ENCODE data around the gene KLF3. TPM values are rescaled to one million over a fixed set of nuclear protein-coding genes. Genes with fewer than 3 reads are reported as not detected.

KLF3 gene
- total RNA-seq, 1 donor from 2014 or later: 23.4 TPM

DNA sequence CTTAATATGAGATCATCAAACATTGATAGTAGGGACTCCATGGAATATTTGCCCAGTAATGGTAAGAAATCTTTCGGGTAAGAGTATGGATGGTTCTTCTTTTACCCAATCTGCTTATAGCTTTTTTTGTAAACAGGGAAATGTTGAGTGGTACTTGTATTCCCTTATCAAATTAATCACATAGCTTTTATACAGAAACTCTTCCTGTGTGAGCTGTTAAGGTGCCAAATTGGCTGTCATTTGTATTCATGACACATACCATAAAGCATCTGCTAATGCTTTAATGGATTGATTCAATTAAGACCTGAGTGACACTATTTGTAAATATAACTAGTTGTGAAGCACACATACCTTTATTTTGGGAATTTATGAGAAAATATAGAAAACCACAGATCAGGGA is 34.2 kb downstream of the KLF3 start:
- DNase-seq: no peak

DNA sequence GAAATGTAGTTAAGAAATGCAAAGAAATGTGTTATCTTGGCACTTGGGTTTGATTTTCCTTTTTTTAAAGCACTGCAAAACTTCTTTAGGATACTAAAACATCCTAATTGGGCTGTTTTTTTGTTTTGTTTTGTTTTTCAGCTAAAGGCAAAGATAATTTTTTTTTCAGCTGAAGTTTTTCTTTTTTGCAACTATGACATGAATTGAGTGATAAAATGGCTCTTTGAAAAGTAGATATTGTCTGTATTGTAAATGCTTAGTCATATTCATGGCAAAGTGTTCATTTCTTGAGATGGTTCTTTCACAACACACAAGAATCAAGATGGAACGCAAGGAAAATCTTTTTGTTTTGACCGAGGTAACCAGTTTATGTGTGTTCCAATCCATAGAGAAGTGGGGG is 35.1 kb downstream of the KLF3 start:
- DNase-seq: no peak

DNA sequence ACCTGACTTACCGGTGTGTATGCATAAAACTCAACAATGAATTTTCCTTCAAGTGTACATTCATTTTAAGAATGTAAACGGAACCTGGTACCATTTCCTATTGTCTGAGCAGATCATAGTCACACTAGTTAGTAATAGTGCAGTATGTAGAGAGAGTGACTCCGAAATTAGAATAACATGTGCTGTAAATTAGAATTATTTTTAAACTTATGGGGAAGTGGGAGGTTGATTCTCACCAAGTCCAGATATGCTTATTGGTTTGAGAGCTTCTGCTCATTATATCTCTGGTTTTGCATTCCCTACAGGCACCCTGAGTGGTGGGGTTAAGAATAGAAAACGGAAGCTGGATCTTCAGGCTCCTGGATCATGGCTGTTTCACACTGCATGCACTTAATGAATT is 39.6 kb downstream of the KLF3 start:
- DNase-seq: no peak

DNA sequence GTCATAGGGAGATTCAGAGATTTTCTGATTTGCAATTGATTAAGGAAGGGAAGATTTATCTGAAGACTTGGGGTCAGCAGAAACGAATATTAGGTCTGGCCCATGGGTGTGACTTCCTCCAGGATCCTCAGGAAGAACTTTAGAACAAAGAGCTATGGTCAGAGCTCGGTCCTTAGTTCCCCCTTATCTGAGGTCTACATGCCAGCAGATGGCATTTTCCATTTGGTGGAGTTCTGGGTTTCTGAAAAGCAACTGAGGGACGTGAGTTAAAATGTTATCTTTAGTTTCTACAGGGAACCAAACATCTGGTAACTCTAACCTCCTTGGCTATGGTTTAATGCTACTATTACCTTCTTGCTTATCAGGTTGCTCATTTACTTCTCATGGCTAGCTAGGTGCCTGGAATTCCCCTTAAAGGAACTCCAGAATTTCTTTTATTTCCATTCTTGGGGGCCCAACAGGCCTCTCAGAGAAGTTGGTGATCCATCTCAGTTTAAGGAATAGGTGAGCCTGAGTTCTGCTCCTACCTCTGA is 40.7 kb downstream of the KLF3 start:
- no peak for DNase-seq

DNA sequence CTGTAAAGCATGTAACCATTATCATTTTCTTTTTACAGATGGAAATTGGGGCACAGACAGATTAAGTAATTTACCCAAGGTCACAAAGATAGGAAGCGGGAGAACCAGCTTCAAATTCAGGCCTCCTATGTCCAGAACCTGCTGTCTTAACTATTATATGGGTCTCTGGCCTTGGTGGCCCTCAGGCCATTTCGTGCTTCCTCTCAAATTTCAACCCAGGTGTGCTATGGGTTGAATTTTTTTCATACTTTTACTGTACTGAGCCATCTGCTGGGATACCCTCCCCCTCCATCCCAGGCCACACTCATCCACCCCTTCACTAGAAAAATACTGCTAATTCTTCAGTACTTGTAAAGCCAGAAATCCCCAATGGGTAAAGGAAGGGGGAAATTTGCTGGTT is 42.3 kb downstream of the KLF3 start:
- no peak for DNase-seq

DNA sequence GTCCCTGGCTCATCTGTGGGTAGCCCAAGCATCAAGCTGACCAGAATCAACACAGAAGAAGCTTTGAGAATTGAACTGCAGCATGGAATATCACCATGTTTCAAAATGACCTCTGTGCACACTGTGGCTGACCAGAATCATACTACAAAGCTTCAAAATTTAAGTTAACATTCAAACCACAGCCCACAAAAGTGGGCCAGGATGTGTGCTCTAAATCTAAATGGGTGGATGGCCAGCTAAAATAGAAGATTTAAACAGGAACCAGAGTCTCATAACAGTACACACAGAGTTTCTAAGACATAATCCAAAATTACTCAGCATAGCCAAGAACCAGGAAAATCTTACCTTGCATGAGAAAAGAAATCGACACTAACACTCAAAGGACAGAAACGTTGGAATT is 46.1 kb downstream of the KLF3 start:
- no peak for DNase-seq

DNA sequence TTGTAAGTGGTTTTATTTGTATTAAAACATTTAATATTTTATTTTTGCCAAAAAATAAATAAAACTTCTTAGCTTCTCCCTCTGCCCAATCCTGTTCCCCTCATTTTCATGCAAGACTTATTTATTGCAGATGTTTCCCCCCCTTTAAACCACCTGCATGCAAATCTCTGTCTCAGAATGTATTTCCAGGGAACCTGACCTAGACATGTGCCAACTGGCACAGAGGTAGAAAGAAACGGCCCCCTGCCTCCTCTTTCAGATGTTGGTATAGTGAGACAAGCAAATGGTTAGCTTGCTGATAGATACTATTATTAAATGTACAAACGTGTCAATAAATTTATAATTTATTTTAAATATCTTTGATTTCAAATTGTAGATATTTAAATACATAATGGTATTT is 47.1 kb downstream of the KLF3 start:
- DNase-seq: no peak

DNA sequence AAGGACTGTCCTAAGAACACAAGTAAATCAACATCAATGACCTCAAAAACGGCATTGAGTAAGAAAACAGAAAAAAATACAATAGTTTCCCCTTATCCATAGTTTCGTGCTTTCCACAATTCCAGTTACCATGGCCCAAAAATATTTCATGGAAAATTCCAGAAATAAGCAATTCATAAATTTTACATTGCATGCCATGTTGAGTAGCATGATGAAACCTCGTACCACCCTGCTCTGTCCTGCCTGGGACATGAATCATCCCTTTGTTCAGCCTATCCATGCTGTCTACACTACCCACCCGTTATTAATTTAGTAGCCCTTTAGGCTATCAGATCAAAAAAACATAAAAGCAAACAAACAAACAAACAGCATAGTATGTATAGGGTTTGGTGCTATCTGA is 51.1 kb downstream of the KLF3 start:
- no peak for DNase-seq

DNA sequence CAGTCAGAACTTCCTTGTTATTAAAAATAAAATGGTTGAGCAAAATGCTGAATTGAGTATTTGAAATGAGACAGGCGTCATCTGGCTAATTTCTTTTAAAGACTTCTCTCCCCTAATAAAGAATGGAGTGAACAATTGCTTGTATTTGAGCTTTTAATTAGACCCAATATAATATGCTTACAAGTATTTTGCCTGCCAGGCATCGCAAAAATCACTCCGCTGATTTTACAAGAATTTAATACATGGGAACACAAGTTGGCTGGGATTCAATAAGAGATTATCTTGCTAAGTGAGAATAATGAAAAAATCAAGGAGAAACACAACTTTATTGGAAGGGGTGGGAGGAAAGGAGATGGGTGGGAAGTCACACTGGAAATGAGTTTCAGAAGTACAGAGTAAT is 52.3 kb downstream of the KLF3 start:
- DNase-seq: no peak

DNA sequence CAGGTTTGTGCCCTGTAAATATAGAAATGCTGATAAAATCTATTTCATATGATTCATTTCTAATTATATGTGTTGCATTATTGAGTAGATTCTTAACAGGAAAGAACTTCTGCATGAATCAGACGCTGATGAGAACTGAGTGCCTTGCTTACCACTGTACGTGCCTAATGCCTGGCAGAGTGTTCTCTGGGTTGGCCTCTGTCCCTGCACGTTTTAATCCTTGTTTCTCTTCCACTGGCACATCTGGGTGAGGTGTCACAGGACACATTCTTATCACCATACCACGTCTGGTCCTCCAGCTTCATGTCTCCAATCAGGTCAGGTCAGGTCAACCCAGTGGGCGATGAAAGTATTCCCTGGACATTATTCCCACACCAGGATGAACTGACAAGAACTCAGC is 53.6 kb downstream of the KLF3 start:
- DNase-seq: no peak

DNA sequence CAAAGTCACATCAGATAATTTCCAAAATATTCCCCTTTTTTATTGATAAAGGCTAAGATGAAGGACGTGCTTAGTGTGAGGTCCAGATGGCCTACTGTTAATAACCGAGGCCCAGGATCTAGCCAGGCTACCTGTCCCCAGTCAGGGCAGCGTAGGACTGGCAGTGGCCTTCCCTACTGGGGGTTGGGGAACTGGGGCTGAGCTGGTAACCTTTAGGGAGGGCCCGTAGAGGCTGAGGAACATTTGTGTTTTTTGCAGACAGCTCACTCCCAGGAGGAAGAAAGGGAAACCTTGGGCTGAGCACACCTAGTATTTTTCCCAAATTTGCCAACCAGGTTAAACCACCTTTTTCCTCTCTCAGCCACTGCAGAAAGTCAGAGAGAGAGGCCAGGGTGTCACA is 59.1 kb downstream of the KLF3 start:
- no peak for DNase-seq

DNA sequence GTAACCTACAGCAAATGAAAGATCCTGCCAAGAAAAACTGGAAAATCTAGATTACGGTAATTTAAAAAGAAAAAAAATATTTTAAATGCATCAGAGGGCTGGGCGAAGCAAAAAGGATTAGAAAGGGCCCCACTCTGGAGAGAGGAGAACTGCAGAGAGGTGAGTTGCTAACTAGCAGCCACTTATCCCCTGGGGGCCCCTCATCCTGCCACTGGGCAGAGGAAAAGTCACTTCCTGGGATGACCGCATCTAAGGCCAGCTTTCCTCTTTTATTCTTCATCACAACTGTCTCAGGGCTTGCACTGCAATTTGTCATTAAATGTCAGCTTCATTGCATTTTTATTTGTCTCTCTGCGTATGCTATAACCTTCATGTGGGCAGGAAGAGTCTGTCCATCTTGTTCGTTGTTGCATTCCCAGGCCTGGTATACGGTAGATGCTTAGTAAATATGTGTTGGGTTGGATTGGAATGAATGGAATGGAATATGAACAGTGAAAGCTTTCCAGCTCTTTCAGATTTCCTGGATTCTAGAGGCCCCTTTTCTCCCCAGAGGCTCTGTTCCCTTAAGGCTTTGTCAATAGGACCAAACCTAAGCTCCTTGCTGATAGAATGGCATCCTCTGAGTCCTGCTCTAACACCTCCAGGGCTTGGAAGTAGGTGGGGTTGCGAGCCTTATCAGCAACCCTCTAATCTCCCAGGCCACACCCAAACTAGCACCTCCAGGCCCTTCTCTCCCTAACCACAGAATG is 59.9 kb downstream of the KLF3 start:
- DNase-seq: no peak

DNA sequence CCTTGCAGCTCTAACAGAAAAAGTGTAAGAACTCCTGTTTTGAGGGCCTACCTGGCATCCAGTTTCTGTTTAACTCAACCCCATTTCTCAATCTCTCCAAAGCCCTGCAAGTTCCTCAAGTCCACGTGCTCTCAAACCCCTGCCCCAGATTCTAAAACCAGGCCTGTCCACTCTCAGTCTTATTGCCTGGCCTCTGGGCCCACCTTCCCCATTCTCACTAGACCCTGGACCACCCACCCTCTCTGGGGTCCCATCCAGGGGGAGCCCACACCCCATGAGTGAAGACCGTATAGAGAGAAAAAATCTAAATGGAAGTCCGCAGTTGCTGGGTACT is 60.4 kb downstream of the KLF3 start:
- no peak for DNase-seq

DNA sequence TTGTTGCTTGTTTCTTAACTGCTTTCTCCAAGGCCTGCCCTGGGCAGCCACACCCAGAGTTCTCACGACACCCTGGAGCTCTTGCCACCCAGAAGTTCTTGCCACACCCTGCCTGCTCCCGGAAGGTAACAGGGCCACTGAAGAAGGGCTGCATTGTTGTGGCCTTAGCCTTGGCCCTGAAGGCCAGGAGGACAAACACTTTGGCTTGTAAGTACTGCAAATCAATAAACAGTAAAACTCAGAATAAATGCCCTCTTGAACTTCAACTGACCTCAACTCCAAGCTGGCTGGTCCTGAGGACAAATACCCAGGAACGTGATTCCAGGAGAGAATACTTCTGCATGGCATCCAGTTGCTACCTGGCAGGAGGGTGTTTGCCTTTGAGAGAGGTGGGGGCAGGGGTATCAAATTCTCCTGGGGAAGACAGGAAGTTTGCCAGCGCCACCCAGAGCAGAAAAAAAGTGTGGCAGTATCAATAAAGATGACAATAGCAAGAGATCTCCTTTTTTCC is 64.7 kb downstream of the KLF3 start:
- DNase-seq: no peak

DNA sequence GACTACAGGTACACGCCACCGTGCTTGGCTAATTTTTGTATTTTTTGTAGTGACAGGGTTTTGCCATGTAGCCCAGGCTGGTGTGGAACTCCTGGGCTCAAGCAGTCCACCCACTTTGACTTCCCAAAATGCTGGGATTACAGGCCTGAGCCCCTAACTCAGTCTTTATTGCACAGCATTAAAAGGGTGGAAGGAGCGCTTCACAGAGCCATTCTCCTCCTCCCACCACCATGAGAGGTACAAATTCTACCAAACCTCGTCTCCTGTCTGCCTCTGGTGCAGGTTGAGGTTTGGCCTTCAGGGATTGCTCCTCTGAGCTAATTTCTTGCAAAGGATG is 66.5 kb downstream of the KLF3 start:
- no peak for DNase-seq

DNA sequence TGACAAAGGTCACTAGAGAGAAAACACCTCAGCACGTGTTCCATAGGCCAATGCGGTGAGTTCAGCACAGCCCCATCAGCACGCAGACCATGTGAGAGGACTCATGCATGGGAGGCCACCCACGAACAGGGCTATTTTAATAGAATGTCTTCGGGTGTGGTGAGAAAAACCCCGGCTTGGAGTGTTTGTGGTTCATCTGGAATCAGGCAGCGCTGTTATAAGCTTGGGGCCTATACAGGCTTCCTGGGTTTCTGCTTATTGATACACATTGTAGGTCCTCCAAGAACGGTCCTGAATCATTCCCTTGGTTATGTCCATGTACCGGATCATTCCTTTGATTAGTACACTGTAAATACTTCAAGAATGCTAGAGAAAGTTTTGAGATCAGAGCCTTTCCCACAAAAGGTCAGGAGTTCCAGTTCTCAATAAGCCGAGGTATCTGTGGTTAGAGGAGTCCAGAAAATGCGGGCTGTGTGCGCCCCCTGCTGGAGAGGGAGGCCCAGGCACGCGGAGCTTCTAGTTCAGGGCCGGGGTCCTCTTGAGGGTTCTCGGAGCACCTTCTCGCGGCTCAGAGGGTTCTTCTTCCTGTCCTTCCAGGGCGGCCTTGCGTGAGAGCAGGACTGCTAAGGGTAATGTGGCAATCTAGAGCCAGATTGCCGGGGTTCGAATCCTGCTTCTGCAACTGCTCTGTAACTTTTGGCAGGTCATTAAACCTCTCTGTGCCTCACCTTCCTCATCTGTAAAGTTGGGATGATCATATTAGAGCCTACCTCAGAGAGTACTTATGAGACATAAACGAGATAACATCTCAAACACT is 67.0 kb downstream of the KLF3 start:
- peak; percentile 14 for DNase-seq

DNA sequence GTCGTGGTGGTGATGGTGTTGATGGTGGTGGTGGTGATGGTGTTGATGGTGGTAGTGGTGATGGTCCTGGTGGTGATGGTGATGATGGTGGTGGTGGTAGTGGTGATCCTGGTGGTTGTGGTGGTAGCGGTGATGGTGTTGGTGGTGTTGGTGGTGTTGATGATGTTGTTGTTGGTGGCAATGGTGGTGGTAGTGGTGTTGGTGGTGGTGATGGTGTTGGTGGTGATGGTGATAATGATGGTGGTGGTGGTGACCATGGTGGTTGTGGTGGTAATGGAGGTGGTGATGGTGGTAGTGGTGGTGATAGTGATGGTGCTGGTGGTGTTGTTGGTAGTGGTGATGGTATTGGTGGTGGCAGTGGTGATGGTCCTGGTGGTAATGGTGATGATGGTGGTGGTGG is 69.7 kb downstream of the KLF3 start:
- DNase-seq: no peak

DNA sequence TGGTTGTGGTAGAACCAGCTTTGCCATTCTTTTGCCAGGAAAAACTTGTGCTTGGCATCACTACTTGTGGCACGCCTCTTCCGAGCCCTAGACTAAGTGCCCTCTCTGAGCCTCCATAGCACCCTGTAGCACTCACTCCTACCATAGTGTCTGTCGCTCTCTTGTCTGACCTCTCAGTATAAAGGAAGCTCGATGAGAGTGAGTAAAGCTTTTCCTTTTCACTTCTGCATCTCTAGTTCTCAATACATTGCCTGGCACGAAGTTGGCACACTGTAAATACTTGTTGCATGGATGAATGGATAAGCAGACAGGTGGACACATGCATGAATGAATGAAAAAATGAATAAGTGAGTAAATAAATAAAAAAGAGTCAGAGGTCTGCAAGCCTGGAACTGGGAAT is 70.4 kb downstream of the KLF3 start:
- DNase-seq: no peak

DNA sequence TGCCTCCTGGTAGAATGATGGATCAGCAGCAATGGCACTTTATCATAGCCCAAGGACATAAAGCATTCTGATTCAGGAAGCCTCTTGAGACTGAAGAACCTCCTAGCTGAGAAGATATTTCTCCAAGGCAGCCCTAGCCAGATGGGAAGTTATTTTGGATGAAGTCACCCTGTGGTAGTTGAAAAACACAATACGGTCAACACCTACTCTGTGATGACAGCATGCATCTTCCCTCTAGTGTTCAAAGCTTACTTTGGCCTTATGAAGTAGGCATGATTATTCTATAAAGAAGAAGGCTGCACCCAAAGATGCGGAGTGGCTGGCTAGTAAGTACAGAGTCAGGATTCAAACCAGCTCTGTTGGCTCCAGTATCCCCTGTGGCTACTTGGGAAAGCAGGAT is 70.9 kb downstream of the KLF3 start:
- DNase-seq: no peak

DNA sequence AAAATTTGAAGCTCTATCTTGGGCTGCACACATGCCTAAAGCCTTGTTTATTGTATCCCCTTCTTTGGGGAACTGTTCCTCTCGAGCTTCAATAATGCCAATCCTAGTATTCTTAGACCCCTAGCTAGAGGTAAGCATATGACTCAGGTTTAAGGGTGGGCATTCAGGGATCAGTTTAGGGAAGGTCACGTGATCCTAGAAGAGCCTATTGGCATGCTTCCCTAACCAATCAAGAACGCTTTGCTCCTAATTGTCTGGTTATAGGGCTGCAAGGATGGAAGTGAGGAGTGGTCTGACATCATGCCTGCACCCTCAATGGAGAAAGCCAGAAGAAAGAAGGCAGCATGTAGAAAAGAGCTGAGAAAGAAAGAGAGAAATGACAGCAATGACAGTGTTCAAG is 71.9 kb downstream of the KLF3 start:
- no peak for DNase-seq

DNA sequence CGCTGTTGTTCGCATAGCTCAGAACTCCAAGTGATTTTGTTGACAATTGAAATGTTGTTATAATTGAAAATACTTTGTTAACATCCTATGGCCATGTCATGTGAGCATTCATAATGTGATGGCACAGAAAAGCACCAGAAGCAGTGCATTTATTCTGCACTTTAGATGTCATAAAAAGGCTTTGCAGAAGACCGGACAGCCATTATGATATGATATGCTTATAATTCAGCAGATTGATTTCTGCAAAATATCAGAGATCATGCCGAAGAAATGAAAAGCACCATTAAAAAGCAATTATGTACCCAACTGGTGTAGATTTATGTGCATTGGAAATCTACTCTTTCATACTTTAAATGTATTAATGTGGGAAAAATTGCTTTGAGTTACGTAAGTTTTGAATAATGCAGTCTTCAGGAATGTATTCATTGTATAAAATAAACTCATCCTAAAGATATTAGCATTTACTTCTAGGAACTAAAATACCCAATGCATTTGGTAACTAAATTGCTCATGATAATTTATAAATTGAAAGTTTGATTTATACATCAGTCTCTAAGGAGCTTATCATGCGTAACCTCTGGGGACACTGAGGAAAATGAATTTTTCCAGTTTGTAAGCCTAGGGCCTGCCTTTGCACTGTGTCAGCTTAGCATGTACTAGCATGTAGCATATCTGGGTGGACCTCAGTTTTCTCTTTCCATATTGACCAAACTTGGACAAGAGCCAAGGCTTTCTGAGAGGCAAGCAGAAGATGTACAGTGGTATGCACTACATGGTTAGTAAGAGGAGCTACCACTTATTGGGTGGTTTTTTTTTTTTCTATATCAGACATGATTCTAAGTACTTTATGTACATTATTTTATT is 75.2 kb downstream of the KLF3 start:
- no peak for DNase-seq

DNA sequence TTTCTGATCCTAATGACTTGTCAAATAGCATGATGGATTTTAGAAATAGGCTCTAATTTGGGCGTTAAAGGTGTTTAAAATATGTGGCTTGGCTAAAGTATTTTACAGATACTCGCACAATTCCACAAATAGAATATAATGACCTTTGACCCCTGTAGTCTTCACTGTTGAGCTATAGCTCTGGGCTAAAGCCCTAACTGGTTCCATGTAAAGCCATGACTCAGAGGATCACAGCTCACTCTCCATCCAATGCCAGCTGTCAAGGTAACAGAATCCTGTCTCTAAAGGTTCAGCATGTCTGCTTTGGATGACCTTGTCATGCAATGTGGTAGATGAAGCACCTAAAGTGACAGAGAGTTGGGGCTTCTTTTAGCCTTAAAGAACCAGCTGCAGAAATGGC is 76.3 kb downstream of the KLF3 start:
- no peak for DNase-seq

DNA sequence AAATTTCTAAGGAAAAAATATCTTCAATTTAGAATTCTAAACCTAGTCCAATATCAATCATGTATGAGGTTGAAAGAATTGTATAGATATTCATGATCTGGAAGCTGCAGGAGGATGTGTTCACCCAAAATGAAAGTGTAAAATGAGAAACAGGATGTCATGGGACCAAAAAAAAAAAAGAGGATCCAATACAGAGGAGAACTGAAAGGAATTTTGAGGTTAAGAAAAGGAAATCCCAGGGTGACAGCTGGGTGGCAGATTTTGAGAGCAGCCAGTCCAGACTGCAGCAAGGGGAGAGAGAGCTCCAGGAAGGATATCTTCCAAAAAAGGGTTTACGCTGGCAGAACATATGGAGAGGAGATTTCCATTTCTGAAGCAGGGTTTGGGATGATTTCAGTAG is 79.9 kb downstream of the KLF3 start:
- DNase-seq: no peak

Data from occipital lobe (tissue), 2 donors.